ENCODE results near the gene SMC1B. TPM values are rescaled to one million over a fixed set of nuclear protein-coding genes. Genes with fewer than 3 reads are reported as not detected.

The SMC1B gene
- total and polyA plus RNA-seq, 4 donors: 0.01 to 0.04 TPM; not detected in 2

DNA sequence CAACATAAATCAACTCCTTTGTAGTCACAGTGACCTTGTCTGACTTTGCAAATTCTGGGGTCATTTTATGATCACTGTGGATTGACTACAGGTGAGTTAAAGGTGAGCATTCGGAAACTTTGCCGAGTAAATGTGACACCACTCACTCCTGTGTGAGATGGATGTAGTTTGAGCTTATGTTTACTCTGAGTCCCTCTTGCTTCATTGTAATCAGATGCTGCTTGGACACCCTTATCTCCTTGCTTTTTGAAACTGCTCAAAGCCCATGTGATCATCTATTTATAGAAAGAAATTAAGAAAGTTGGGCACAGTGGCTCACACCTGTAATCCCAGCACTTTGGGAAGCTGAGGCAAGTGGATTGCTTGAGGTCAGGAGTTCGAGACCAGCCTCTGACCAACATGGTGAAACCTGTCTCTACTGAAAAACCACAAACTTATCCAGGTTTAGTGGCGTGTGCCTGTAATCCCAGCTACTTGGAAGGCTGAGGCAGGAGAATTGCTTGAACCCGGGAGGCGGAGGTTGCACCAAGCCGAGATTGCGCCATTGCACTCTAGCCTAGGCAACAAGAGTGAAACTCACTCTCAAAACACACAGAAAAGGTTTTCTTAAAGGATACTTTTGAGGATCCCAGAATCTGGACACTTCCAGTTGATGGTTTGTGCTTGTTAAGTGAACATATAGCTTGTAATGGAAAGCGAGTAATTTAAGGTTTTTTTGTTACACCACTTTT, 96.4 kb downstream of the SMC1B start:
- ATAC-seq (ENCODE audit: insufficient read depth, low FRiP score) (no peak), DNase-seq (no peak)
- no peak for TF ChIP-seq CTCF (IDR thresholded peaks at IDR 0.05; ENCODE audit: control extremely low read depth, extremely low read depth)
- Histone ChIP-seq H3K9ac (ENCODE audit: insufficient read depth in 1 of 2, low read length in 2 of 2) (peak overlapping the region in 1 of 2 donors; percentile 75), H3K27me3 (ENCODE audit: control insufficient read depth in 3 of 3, insufficient read depth in 3 of 3, low read length in 2 of 3) (no peaks in the 10 kb centered on the region), H3K27ac (ENCODE audit: low read depth in 1 of 2, low read length in 1 of 2) (peak overlapping the region; percentile 50 to 81), H3K9me3 (ENCODE audit: control insufficient read depth in 4 of 4, insufficient read depth in 3 of 4, low read length in 3 of 4) (no peaks in the 10 kb centered on the region), H3K4me3 (no peak overlapping the region), H3K4me1 (ENCODE audit: control insufficient read depth in 5 of 5, insufficient read depth in 5 of 5, low read length in 5 of 5) (peaks cover 9 to 41% (median 16%) of the 10 kb centered on the region in 5 donors), H3K36me3 (ENCODE audit: control insufficient read depth in 4 of 4, insufficient read depth in 4 of 4, low read length in 4 of 4) (peaks cover 0 to 5% (median 2%) of the 10 kb centered on the region in 4 donors)
- 73 to 80% methylated on average over 9 of the region's 9 CpGs for WGBS, 2 donors

- Histone ChIP-seq H3K27me3 (ENCODE audit: control insufficient read depth in 3 of 3, insufficient read depth in 3 of 3, low read length in 2 of 3) (no peaks in the 10 kb centered on the region), H3K36me3 (ENCODE audit: control insufficient read depth in 4 of 4, insufficient read depth in 4 of 4, low read length in 4 of 4) (peaks cover 0 to 6% (median 1%) of the 10 kb centered on the region in 4 donors), H3K27ac (ENCODE audit: low read depth in 1 of 2, low read length in 1 of 2) (no peak overlapping the region), H3K9me3 (ENCODE audit: control insufficient read depth in 4 of 4, insufficient read depth in 3 of 4, low read length in 3 of 4) (no peaks in the 10 kb centered on the region), H3K4me3 (no peak overlapping the region), H3K4me1 (ENCODE audit: control insufficient read depth in 5 of 5, insufficient read depth in 5 of 5, low read length in 5 of 5) (peaks cover 11 to 48% (median 20%) of the 10 kb centered on the region in 5 donors), H3K9ac (ENCODE audit: insufficient read depth in 1 of 2, low read length in 2 of 2) (no peak overlapping the region)
- ATAC-seq (ENCODE audit: insufficient read depth, low FRiP score): no peak
- TF ChIP-seq CTCF (IDR thresholded peaks at IDR 0.05; ENCODE audit: control extremely low read depth, extremely low read depth): no peak
- WGBS, 2 donors: 95 to 97% methylated on average over 6 of the region's 6 CpGs
- DNase-seq: no peak
Measured at GRCh38 chr22:45314786-45315185, 98.6 kb downstream of the SMC1B start.

- no peak for TF ChIP-seq CTCF (IDR thresholded peaks at IDR 0.05; ENCODE audit: control extremely low read depth, extremely low read depth)
- H3K36me3 ChIP-seq (ENCODE audit: control insufficient read depth in 4 of 4, insufficient read depth in 4 of 4, low read length in 4 of 4): peaks cover 0 to 6% (median 1%) of the 10 kb centered on the region in 4 donors
- H3K9ac ChIP-seq (ENCODE audit: insufficient read depth in 1 of 2, low read length in 2 of 2): peak overlapping the region in 1 of 2 donors; percentile 50
- peaks cover 9 to 44% (median 20%) of the 10 kb centered on the region in 5 donors for H3K4me1 ChIP-seq (ENCODE audit: control insufficient read depth in 5 of 5, insufficient read depth in 5 of 5, low read length in 5 of 5)
- DNase-seq (peak in 1 of 3 donors; percentile 34), ATAC-seq (ENCODE audit: insufficient read depth, low FRiP score) (no peak)
- no peaks in the 10 kb centered on the region for H3K9me3 ChIP-seq (ENCODE audit: control insufficient read depth in 4 of 4, insufficient read depth in 3 of 4, low read length in 3 of 4)
- 60 to 61% methylated on average over 8 of the region's 8 CpGs for WGBS, 2 donors
- no peak overlapping the region for H3K27ac ChIP-seq (ENCODE audit: low read depth in 1 of 2, low read length in 1 of 2)
- H3K4me3 ChIP-seq: no peak overlapping the region
- no peaks in the 10 kb centered on the region for H3K27me3 ChIP-seq (ENCODE audit: control insufficient read depth in 3 of 3, insufficient read depth in 3 of 3, low read length in 2 of 3)
Measured at GRCh38 chr22:45314054-45314721, 99.2 kb downstream of the SMC1B start.

Data from lung (tissue), 12 donors.